ENCODE data around the gene GOSR1.

The GOSR1 gene

GRCh38 chr17:30555942-30556341, 78.7 kb downstream of the GOSR1 start:
- Histone ChIP-seq H3K4me1 (ENCODE audit: control insufficient read depth, insufficient read depth, low read length) (no peaks in the 10 kb centered on the region), H3K9me3 (ENCODE audit: control insufficient read depth, insufficient read depth, low read depth, low read length) (no peaks in the 10 kb centered on the region), H3K27ac (ENCODE audit: extremely low read depth, low read depth, low read length) (no peak overlapping the region), H3K4me3 (ENCODE audit: low read depth, low read length) (no peak overlapping the region), H3K36me3 (ENCODE audit: control insufficient read depth in 2 of 2, insufficient read depth in 1 of 2, low read length in 2 of 2) (no peaks in the 10 kb centered on the region)
- no peak for TF ChIP-seq ZNF677 (tag by site-specific recombination; IDR thresholded peaks at IDR 0.05)
- no peak for TF ChIP-seq RBAK (tag by site-specific recombination; IDR thresholded peaks at IDR 0.05)
- no peak for TF ChIP-seq KLF9 (tag by site-specific recombination; IDR thresholded peaks at IDR 0.05; ENCODE audit: low read depth)
- CTCF ChIA-PET, result interaction anchor here (0.7 to 1.7 kb wide), 4 partner anchors 12 to 429 kb away, joined by 3 to 5 read pairs (median 4); no protein-coding TSS in a partner anchor
- POLR2A ChIA-PET, result no interaction called here

- Histone ChIP-seq H3K4me3 (ENCODE audit: low read depth, low read length) (no peak overlapping the region), H3K4me1 (ENCODE audit: control insufficient read depth, insufficient read depth, low read length) (no peaks in the 10 kb centered on the region), H3K36me3 (ENCODE audit: control insufficient read depth in 2 of 2, insufficient read depth in 1 of 2, low read length in 2 of 2) (no peaks in the 10 kb centered on the region), H3K27ac (ENCODE audit: extremely low read depth, low read depth, low read length) (no peak overlapping the region), H3K9me3 (ENCODE audit: control insufficient read depth, insufficient read depth, low read depth, low read length) (no peaks in the 10 kb centered on the region)
- no peak for TF ChIP-seq ZNF335 (tag by site-specific recombination; conservative IDR thresholded peaks at IDR 0.05)
- TF ChIP-seq SETDB1 (IDR thresholded peaks at IDR 0.05; ENCODE audit: insufficient read length, low read length), result no peak
- no peak for TF ChIP-seq IKZF3 (tag by site-specific recombination; IDR thresholded peaks at IDR 0.05)
- TF ChIP-seq ZNF76 (tag by site-specific recombination; IDR thresholded peaks at IDR 0.05; ENCODE audit: borderline replicate concordance, low read depth), result no peak
- no peak for TF ChIP-seq KLF1 (tag by site-specific recombination; IDR thresholded peaks at IDR 0.05)
- no peak for TF ChIP-seq ZBTB7A (tag by site-specific recombination; IDR thresholded peaks at IDR 0.05; ENCODE audit: low read depth)
- no peak for TF ChIP-seq ZBTB21 (tag by site-specific recombination; IDR thresholded peaks at IDR 0.05)
- TF ChIP-seq ZNF488 (tag by site-specific recombination; IDR thresholded peaks at IDR 0.05), result no peak
- TF ChIP-seq ZNF311 (tag by site-specific recombination; IDR thresholded peaks at IDR 0.05; ENCODE audit: borderline replicate concordance), result no peak
- TF ChIP-seq, protein P1, sequence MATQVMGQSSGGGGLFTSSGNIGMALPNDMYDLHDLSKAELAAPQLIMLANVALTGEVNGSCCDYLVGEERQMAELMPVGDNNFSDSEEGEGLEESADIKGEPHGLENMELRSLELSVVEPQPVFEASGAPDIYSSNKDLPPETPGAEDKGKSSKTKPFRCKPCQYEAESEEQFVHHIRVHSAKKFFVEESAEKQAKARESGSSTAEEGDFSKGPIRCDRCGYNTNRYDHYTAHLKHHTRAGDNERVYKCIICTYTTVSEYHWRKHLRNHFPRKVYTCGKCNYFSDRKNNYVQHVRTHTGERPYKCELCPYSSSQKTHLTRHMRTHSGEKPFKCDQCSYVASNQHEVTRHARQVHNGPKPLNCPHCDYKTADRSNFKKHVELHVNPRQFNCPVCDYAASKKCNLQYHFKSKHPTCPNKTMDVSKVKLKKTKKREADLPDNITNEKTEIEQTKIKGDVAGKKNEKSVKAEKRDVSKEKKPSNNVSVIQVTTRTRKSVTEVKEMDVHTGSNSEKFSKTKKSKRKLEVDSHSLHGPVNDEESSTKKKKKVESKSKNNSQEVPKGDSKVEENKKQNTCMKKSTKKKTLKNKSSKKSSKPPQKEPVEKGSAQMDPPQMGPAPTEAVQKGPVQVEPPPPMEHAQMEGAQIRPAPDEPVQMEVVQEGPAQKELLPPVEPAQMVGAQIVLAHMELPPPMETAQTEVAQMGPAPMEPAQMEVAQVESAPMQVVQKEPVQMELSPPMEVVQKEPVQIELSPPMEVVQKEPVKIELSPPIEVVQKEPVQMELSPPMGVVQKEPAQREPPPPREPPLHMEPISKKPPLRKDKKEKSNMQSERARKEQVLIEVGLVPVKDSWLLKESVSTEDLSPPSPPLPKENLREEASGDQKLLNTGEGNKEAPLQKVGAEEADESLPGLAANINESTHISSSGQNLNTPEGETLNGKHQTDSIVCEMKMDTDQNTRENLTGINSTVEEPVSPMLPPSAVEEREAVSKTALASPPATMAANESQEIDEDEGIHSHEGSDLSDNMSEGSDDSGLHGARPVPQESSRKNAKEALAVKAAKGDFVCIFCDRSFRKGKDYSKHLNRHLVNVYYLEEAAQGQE (tag by site-specific recombination; IDR thresholded peaks at IDR 0.05), result no peak
- TF ChIP-seq KLF10 (tag by site-specific recombination; IDR thresholded peaks at IDR 0.05), result no peak
- TF ChIP-seq ZFP69B (tag by site-specific recombination; IDR thresholded peaks at IDR 0.05), result no peak
- TF ChIP-seq ZNF24 (tag by site-specific recombination; IDR thresholded peaks at IDR 0.05), result no peak
- no peak for TF ChIP-seq PRDM10 (tag by site-specific recombination; IDR thresholded peaks at IDR 0.05)
- no peak for TF ChIP-seq ZNF184 (tag by site-specific recombination; IDR thresholded peaks at IDR 0.05)
- TF ChIP-seq ZNF621 (tag by site-specific recombination; IDR thresholded peaks at IDR 0.05), result no peak
- TF ChIP-seq TRIM28 (IDR thresholded peaks at IDR 0.05; ENCODE audit: borderline replicate concordance, low read length), result no peak
- CTCF ChIA-PET, result interaction anchor here (0.5 to 1.7 kb wide), 4 partner anchors 11 to 430 kb away, joined by 3 to 5 read pairs (median 4); no protein-coding TSS in a partner anchor
- POLR2A ChIA-PET, result no interaction called here
Measured at GRCh38 chr17:30556374-30557332, 79.4 kb downstream of the GOSR1 start.

Measured in HEK293 (cell line).